Cardiac fibroblast (primary cell): Measurements from ENCODE around the gene AFF1.
"Not testable (repeated sequence)": the region's sequence is repeated elsewhere in the genome, so short reads cannot be mapped to it uniquely, and the experiment has no call there.

Source experiments
- DNase-seq, 2 donors: peaks; one replicate each; pipeline versions ENCODE4 v3.0.0 to v3.0.0-alpha.2; 2010; ENCODE audit warnings: low read depth in 2 of 2
- H3K4me3 ChIP-seq, 2 donors: replicated peaks in 1 of 2; 1 replicate in 1 of 2; 2 replicates in 1 of 2; pipeline ENCODE4 v1.5.1; 2011; ENCODE audit warnings: low read depth in 2 of 2, low read length in 2 of 2, mild to moderate bottlenecking in 2 of 2, moderate library complexity in 1 of 2
- CTCF ChIP-seq: IDR thresholded peaks from one replicate; pipeline ENCODE4 v1.5.1; 2011; ENCODE audit warnings: low read depth, mild to moderate bottlenecking, low read length, inconsistent platforms

The AFF1 gene

DNA sequence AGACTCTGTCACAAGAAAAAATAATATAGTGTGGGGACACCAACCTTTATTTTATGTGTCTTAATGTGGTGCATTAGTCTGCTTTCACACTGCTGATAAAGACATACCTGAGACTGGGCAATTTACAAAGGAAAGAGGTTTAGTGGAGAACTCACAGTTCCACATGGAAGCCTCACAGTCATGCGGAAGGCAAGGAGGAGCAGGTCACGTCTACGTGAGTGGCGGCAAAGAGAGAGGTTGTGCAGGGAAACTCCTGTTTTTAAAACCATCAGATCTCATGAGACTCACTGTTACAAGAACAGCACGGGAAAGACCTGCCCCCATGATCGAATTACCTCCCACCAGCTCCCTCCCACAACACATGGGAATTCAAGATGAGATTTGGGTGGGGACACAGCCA, 130.2 kb downstream of the AFF1 start:
- no peak for DNase-seq
- no peak overlapping the region for H3K4me3 ChIP-seq
- no peak for TF ChIP-seq CTCF

- no peak overlapping the region for H3K4me3 ChIP-seq
- no peak for TF ChIP-seq CTCF
- no peak for DNase-seq
Measured at GRCh38 chr4:87066403-87067123, 131.8 kb downstream of the AFF1 start.

GRCh38 chr4:87067124-87067885, 132.5 kb downstream of the AFF1 start:
- TF ChIP-seq CTCF = no peak
- no peak for DNase-seq

DNA sequence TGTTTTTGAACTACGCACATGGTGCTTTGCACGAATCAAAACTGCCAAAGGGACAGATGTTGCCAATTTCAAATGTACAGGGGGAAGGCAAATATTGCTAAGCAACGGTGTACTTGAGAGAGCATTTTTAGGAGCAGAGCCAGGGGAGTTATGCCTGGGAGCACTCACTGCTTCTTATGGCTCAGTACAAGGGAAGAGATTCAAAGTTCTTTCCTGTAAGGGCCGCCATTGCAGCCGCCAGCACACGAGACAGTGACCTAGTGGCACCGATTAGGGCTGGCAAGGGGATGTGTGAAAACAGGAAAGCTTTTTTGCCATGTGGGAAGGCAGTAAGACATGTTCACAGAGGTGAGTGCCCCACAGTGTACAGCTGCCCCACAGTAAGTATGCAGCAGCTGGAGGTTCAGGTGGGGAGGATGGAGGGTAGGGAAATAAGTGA, 133.8 kb downstream of the AFF1 start:
- no peak overlapping the region for H3K4me3 ChIP-seq
- TF ChIP-seq CTCF = no peak
- peak; percentile 13 to 74 for DNase-seq

More at GRCh38 chr4:87067124-87067885, 132.5 kb downstream of the AFF1 start:
- H3K4me3 ChIP-seq = no peak overlapping the region

GRCh38 chr4:87069037-87069742, 134.4 kb downstream of the AFF1 start:
- no peak for DNase-seq
- no peak overlapping the region for H3K4me3 ChIP-seq
- TF ChIP-seq CTCF = no peak

- no peak for TF ChIP-seq CTCF
- no peak overlapping the region for H3K4me3 ChIP-seq
- no peak for DNase-seq
Measured at GRCh38 chr4:87071401-87071800, 136.6 kb downstream of the AFF1 start.

GRCh38 chr4:87072545-87072944, 137.7 kb downstream of the AFF1 start:
- DNase-seq, H3K4me3 ChIP-seq: not testable (repeated sequence)
